Caco-2 (cell line): Measurements from ENCODE around the gene STUB1. TPM values are rescaled to one million over a fixed set of nuclear protein-coding genes. Genes with fewer than 3 reads are reported as not detected.

Experiments used
- BruUV-seq: library from RNA; stranded (reverse); fragments of 400-500 nt; replicated peaks from 2 replicates; lab custom pipeline; 2021; lab: Mats Ljungman, UMichigan
- CTCF ChIA-PET: fragments of 300-600 bp; sonication (Branson Sonifier 250); formaldehyde crosslinking; loops from one replicate; lab custom pipeline; 2022; ENCODE audit warnings: antibody characterized with exemption; lab: Charles Lee
- POLR2A ChIA-PET: fragments of 300-600 bp; sonication (Branson Sonifier 250); formaldehyde crosslinking; loops from one replicate; lab custom pipeline; 2022; ENCODE audit warnings: antibody characterized with exemption; lab: Charles Lee
- DNase-seq, 2 experiments: peaks; one replicate each; pipeline versions ENCODE4 v3.0.0 to v3.0.0-alpha.2; 2020 to 2022
- H3K27me3 ChIP-seq: replicated peaks from 2 replicates; pipeline ENCODE4 v1.6.0; 2011; ENCODE audit warnings: low read length; ENCODE audit not compliant: control insufficient read depth, insufficient read depth
- H3K36me3 ChIP-seq: 2 replicates; pipeline ENCODE4 v1.5.1; 2011; ENCODE audit warnings: low read length; ENCODE audit not compliant: control insufficient read depth, insufficient read depth
- H3K4me1 ChIP-seq: fragments of 250-450 bp; sonication (Bioruptor Pico); 2 replicates; pipeline ENCODE4 v1.5.1; 2020; ENCODE audit warnings: mild to moderate bottlenecking
- H3K4me3 ChIP-seq: 2 replicates; pipeline ENCODE4 v1.5.1; 2011; ENCODE audit warnings: low read depth, mild to moderate bottlenecking, control low read depth, low read length
- H3K9me3 ChIP-seq: fragments of 250-450 bp; sonication (Bioruptor Pico); 2 replicates; pipeline ENCODE4 v1.5.1; 2020; ENCODE audit warnings: mild to moderate bottlenecking, moderate library complexity
- H3K27ac Mint-ChIP-seq: one replicate; pipeline ENCODE4 v1.8.0; 2022; ENCODE audit warnings: mixed read lengths; ENCODE audit not compliant: unreplicated experiment
- H3K27me3 Mint-ChIP-seq: one replicate; pipeline ENCODE4 v1.8.0; 2022; ENCODE audit warnings: mixed read lengths; ENCODE audit not compliant: insufficient read depth, unreplicated experiment
- H3K36me3 Mint-ChIP-seq: one replicate; pipeline ENCODE4 v1.8.0; 2022; ENCODE audit warnings: mild to moderate bottlenecking, mixed read lengths; ENCODE audit not compliant: insufficient read depth, unreplicated experiment
- H3K4me1 Mint-ChIP-seq: one replicate; pipeline ENCODE4 v1.8.0; 2022; ENCODE audit warnings: low read depth, mixed read lengths; ENCODE audit not compliant: unreplicated experiment
- H3K4me3 Mint-ChIP-seq: one replicate; pipeline ENCODE4 v1.8.0; 2022; ENCODE audit warnings: mild to moderate bottlenecking, moderate library complexity, mixed read lengths; ENCODE audit not compliant: unreplicated experiment
- H3K9me3 Mint-ChIP-seq: one replicate; pipeline ENCODE4 v1.8.0; 2022; ENCODE audit warnings: mixed read lengths; ENCODE audit not compliant: unreplicated experiment
- intact Hi-C: fragments of 100-400 bp; cut with micrococcal nuclease; formaldehyde crosslinking; loops from one replicate; pipeline ENCODE4 v1.10.0; 2022; ENCODE audit not compliant: unreplicated experiment
- total RNA-seq: library from RNA; stranded (reverse); gene quantifications from 2 replicates; pipeline ENCODE4 v1.2.3, GENCODE V29; 2022
- TF ChIP-seq, protein P1 (sequence below), 2 experiments: fragments of 200-600 bp in 1 of 2; IDR thresholded peaks; 1 replicate in 1 of 2; 2 replicates in 1 of 2; pipeline versions ENCODE4 v1.5.1 to v1.8.0; 2011 to 2022; ENCODE audit warnings: antibody characterized with exemption in 1 of 2, control low read depth in 1 of 2, inconsistent platforms in 1 of 2, low read depth in 1 of 2, low read length in 1 of 2, mild to moderate bottlenecking in 1 of 2, moderate library complexity in 1 of 2; ENCODE audit not compliant: insufficient read depth in 1 of 2, severe bottlenecking in 1 of 2, unreplicated experiment in 1 of 2

Gene STUB1
- total RNA-seq, 1 experiment from 2014 or later, result 77.8 TPM

DNA sequence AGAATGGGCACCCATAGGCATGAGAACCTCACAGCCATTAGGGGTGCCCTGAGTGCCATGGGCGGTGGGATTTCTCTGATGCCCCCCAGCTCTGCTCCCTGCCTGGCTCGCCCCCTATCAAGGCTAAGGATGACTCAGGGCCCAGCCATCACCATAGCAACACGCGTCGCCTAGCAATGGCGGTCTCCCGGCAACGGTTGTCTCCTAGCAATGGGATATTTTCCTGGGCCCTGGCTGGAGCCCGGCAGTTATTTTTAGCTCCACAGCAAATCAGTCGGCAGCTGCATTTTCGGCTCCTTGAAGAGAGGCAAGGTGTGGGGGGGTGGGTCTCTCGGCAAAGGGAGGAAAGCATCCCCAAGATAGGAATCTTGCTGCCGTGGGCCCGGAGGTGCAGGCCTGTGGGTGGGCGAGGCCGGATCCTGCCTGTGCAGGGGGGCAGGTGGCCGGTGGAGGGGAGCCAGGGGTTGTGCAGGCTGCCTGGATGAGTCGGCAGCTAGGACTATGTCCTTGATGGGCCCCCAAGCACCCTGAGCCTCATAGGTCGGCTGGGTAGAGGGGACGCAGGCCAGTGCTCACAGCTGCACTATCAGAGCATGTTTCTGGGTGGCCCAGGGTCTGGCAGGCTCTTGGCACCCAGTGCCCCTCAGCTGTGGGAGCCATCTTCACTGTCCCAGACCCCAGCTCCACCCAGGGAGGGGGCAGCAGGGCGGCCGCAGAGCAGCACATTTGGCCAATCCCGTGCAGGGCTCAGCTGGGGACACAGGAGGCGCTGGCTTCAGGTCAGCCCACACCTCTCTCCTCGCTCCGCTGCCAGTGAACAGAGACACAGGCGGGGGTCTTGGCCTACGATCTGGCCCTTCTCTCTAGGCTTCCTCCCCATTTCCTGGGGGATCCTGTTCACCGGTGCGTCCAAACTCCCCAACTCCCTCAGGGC, 29.6 kb downstream of the STUB1 start:
- intact Hi-C loops, result loop anchor here (10.0 kb wide), 1 partner anchor 75 kb away; the partner anchor contains the start of genes CHTF18 and RPUSD1
- Mint-ChIP-seq H3K27me3 (peaks cover 5% of the 10 kb centered on the region), H3K36me3 (peaks cover 8% of the 10 kb centered on the region), H3K4me3 (no peak overlapping the region), H3K27ac (no peak overlapping the region), H3K4me1 (peaks cover 7% of the 10 kb centered on the region), H3K9me3 (no peaks in the 10 kb centered on the region)
- Histone ChIP-seq H3K36me3 (no peaks in the 10 kb centered on the region), H3K9me3 (no peaks in the 10 kb centered on the region), H3K4me1 (peaks cover 14% of the 10 kb centered on the region), H3K27me3 (no peaks in the 10 kb centered on the region), H3K4me3 (no peak overlapping the region)
- DNase-seq, result peak in 1 of 2 experiments; percentile 66
- BruUV-seq, result no TSS peak
- ChIA-PET POLR2A (no interaction called here), CTCF (interaction anchor here (0.6 to 1.0 kb wide), 2 partner anchors 10 to 271 kb away, joined by 3 to 4 read pairs; no protein-coding TSS in a partner anchor)
- TF ChIP-seq, protein P1, sequence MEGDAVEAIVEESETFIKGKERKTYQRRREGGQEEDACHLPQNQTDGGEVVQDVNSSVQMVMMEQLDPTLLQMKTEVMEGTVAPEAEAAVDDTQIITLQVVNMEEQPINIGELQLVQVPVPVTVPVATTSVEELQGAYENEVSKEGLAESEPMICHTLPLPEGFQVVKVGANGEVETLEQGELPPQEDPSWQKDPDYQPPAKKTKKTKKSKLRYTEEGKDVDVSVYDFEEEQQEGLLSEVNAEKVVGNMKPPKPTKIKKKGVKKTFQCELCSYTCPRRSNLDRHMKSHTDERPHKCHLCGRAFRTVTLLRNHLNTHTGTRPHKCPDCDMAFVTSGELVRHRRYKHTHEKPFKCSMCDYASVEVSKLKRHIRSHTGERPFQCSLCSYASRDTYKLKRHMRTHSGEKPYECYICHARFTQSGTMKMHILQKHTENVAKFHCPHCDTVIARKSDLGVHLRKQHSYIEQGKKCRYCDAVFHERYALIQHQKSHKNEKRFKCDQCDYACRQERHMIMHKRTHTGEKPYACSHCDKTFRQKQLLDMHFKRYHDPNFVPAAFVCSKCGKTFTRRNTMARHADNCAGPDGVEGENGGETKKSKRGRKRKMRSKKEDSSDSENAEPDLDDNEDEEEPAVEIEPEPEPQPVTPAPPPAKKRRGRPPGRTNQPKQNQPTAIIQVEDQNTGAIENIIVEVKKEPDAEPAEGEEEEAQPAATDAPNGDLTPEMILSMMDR (IDR thresholded peaks at IDR 0.05; ENCODE audit: insufficient read depth in 1 of 2, low read depth in 1 of 2, low read length in 1 of 2, severe bottlenecking in 1 of 2, unreplicated experiment in 1 of 2), result no peak

- Histone ChIP-seq H3K9me3 (no peaks in the 10 kb centered on the region), H3K36me3 (no peaks in the 10 kb centered on the region), H3K4me1 (peaks cover 14% of the 10 kb centered on the region), H3K27me3 (no peaks in the 10 kb centered on the region), H3K4me3 (no peak overlapping the region)
- CTCF ChIA-PET, result interaction anchor here (0.6 to 1.1 kb wide), 3 partner anchors 9 to 270 kb away, joined by 3 to 4 read pairs (median 3); no protein-coding TSS in a partner anchor
- POLR2A ChIA-PET, result interaction anchor here (0.6 kb wide), 1 partner anchor 60 kb away, joined by 5 read pairs; no protein-coding TSS in a partner anchor
- Mint-ChIP-seq H3K4me3 (no peak overlapping the region), H3K27ac (no peak overlapping the region), H3K9me3 (no peaks in the 10 kb centered on the region), H3K36me3 (peaks cover 8% of the 10 kb centered on the region), H3K4me1 (peaks cover 7% of the 10 kb centered on the region), H3K27me3 (peaks cover 5% of the 10 kb centered on the region)
- no TSS peak for BruUV-seq
- no peak for DNase-seq
- TF ChIP-seq, protein P1 (IDR thresholded peaks at IDR 0.05; ENCODE audit: insufficient read depth in 1 of 2, low read depth in 1 of 2, low read length in 1 of 2, severe bottlenecking in 1 of 2, unreplicated experiment in 1 of 2), result no peak
- intact Hi-C loops, result loop anchor here (10.0 kb wide), 1 partner anchor 74 kb away; the partner anchor contains the start of genes CHTF18 and RPUSD1
These were observed 30.4 kb downstream of the STUB1 start for GRCh38 chr16:710500-711075.

GRCh38 chr16:711084-711483, 30.9 kb downstream of the STUB1 start:
- Mint-ChIP-seq H3K36me3 (peaks cover 13% of the 10 kb centered on the region), H3K9me3 (no peaks in the 10 kb centered on the region), H3K4me3 (no peak overlapping the region), H3K27ac (no peak overlapping the region), H3K27me3 (peaks cover 5% of the 10 kb centered on the region), H3K4me1 (peaks cover 7% of the 10 kb centered on the region)
- no peak for DNase-seq
- POLR2A ChIA-PET, result interaction anchor here (0.6 kb wide), 1 partner anchor 61 kb away, joined by 5 read pairs; no protein-coding TSS in a partner anchor
- CTCF ChIA-PET, result interaction anchor here (1.0 to 1.1 kb wide), 2 partner anchors 9 to 21 kb away, joined by 3 read pairs; no protein-coding TSS in a partner anchor
- TF ChIP-seq, protein P1 (IDR thresholded peaks at IDR 0.05; ENCODE audit: insufficient read depth in 1 of 2, low read depth in 1 of 2, low read length in 1 of 2, severe bottlenecking in 1 of 2, unreplicated experiment in 1 of 2), result no peak
- Histone ChIP-seq H3K36me3 (no peaks in the 10 kb centered on the region), H3K4me3 (no peak overlapping the region), H3K4me1 (peaks cover 18% of the 10 kb centered on the region), H3K9me3 (no peaks in the 10 kb centered on the region), H3K27me3 (no peaks in the 10 kb centered on the region)
- intact Hi-C loops, result loop anchor here (10.0 kb wide), 1 partner anchor 74 kb away; the partner anchor contains the start of genes CHTF18 and RPUSD1
- no TSS peak for BruUV-seq
